IPS-NIHi11 (cell line): ENCODE results near the gene S100PBP.

ENCODE experiments used
- DNase-seq: peaks from one replicate; pipeline ENCODE4 v3.0.0; 2012; ENCODE audit warnings: mixed read lengths, low spot score

The S100PBP gene

DNA sequence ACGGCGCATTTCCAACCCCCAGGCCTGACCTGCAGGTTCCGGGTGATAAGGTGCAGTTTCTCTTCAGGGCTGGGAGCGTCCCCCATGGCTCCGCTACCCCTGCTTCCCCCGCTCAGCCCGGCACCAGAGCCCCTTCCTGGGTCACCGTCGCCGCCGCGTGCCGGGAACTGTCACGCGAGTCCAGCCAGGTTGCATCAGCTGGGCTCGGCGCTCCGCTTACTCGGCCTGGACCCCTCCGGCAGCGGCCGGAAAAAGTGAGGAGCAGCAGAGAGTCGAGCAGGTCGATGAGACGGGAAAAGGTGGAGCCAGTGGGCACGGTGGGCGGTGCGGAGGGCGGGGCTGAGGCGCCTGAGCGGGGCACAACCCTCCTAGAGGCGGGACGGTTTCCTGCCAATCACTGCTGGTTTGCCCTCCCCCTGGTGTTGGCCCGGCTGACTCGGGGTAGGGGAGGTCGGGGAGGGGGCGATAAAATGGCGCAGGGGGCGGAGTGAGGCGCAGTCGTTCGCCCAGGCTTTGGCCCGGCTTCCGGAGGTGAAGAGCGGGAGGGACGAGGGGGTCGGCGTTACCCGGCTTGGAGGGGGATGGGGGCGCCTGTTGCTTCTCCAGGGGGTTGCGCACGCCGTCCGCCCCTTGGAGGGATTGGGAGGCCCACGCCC lies at the start of gene S100PBP, which contains the start of gene YARS1:
TSS of gene S100PBP (plus strand) at position 495 of the 656 bp plus-strand sequence. CDS start 8,447 bp downstream, outside the sequence.
TSS of gene YARS1 (minus strand) at position 200 of the 656 bp plus-strand sequence. CDS start at position 86, 114 bp downstream.
- DNase-seq: peak; percentile 99

DNA sequence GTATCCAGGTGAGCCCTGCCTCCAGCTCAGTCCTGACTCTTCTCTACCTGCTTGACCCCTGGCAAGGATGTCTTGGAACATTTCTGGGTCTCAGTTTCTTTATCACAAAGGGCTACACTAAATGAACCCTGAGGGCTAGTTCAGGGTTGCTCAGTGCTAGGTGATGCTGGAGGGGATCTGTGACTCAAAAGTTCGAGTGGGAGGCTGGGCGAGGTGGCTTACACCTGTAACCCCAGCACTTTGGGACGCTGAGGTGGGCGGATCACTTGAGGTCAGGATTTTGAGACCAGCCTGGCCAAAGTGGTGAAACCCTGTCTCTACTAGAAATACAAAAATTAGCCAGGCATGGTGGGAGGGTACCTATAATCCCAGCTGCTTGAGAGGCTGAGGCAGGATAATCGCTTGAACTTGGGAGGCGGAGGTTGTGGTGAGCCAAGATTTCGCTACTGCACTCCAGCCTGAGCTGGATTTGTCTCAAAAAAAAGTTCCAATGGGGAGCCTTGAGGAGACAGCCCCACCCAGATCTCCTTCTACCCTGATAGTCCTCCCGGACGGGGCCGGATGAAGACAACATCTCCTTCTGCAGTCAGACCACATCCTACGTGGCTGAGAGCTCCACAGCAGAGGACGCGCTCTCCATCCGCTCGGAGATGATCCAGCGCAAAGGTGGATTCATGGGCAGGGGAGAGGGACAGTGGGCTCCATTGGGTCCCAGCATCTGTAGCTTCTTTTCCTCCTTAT lies 49.2 kb upstream of the S100PBP start:
- DNase-seq: no peak

DNA sequence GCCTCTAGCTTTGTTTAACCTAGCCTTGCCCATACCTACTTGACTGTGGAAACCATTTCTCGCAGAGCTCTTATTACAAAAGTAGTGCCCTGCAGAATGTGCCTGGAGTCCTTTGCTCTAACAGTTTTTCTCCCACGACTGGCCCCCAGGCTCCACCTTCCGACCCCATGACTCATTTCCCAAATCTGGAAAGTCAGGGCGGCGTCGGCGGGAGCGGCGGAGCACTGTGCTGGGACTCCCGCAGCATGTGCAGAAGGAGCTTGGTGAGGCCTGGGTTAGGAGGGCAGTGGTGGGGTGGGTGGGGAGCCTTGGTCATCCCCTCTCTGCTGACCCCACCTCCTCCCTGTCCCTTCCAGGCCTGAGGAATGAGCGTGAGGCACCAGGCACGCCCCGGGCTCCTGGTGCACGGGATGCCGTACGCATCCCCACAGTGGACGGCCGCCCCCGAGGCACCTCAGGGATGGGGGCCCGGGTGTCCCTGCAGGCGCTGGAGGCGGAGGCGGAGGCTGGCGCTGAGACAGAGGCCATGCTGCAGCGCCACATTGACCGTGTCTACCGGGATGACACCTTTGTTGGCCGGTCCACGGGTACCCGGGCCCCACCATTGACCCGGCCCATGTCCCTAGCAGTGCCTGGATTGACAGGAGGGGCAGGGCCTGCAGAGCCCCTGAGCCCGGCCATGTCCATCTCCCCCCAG lies 47.8 kb upstream of the S100PBP start:
- no peak for DNase-seq

DNA sequence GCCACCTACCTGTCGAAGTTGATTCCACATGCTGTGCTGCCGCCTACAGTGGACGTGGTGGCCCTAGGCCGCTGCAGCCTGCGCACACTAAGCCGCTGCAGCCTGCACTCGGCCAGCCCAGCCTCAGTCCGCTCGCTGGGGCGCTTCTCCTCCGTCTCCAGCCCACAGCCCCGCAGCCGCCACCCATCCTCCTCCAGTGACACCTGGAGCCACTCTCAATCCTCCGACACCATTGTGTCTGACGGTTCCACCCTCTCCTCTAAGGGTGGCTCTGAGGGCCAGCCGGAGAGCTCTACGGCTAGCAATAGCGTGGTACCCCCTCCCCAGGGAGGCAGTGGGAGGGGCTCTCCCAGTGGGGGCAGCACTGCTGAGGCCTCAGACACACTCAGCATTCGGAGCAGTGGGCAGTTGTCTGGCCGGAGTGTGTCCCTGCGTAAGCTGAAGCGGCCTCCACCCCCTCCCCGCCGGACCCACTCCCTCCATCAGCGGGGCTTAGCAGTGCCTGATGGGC lies 47.2 kb upstream of the S100PBP start:
- DNase-seq: no peak

DNA sequence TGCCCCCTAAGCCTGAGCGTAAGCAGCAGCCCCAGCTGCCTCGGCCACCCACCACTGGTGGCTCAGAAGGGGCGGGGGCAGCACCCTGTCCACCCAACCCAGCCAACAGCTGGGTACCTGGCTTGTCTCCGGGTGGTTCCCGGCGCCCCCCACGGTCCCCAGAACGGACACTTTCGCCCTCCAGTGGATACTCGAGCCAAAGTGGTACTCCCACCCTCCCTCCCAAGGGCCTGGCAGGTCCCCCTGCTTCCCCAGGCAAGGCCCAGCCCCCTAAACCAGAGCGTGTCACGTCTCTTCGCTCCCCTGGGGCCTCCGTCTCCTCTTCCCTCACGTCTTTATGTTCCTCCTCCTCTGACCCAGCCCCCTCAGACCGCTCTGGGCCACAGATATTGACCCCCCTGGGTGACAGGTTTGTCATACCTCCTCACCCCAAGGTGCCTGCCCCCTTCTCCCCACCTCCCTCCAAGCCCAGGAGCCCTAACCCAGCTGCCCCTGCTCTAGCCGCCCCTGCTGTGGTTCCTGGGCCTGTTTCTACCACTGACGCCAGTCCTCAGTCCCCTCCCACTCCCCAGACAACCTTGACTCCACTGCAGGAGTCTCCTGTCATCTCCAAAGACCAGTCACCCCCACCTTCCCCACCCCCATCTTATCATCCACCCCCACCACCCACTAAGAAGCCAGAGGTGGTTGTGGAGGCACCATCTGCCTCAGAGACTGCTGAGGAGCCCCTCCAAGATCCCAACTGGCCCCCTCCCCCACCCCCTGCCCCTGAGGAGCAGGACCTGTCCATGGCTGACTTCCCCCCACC lies 46.5 kb upstream of the S100PBP start:
- no peak for DNase-seq

DNA sequence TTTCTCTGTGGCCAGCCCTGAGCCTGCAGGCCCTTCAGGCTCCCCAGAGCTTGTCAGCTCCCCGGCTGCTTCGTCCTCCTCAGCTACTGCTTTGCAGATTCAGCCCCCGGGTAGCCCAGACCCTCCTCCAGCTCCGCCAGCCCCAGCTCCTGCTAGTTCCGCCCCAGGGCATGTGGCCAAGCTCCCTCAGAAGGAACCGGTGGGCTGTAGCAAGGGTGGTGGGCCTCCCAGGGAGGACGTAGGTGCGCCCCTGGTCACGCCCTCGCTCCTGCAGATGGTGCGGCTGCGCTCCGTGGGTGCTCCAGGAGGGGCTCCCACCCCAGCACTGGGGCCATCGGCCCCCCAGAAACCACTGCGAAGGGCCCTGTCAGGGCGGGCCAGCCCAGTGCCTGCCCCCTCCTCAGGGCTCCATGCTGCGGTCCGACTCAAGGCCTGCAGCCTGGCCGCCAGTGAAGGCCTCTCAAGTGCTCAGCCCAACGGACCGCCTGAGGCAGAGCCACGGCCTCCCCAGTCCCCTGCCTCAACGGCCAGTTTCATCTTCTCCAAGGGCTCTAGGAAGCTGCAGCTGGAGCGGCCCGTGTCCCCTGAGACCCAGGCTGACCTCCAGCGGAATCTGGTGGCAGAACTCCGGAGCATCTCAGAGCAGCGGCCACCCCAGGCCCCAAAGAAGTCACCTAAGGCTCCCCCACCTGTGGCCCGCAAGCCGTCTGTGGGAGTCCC lies 45.7 kb upstream of the S100PBP start:
- DNase-seq: no peak

DNA sequence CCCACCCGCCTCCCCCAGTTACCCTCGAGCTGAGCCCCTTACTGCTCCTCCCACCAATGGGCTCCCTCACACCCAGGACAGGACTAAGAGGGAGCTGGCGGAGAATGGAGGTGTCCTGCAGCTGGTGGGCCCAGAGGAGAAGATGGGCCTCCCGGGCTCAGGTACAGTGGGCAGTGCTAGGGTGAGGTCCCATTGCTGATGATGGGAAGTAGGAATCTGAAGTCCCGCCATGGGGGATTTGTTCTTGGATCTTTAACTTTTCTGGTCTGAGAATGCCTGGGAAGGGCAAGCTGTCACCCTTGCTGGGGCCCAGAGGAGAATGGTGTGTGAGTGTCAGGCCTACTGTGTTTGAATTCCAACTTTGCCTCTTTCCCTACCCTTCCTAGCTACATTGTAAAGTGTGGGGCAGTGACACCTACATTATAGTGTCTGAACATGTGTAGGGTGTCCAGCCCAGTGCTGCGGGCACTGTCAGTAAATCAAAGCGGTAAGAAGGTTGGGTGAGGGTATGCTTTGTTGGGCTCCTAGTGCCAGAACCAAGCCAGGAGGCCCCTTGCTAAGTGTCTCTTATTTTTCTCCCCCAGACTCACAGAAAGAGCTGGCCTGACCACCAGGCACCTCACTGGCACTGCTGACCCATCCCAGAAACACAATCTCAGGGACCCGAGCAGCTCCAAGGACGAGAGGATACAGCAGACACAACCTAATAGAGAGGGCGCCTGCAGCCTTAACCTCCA lies 45.0 kb upstream of the S100PBP start:
- DNase-seq: no peak

DNA sequence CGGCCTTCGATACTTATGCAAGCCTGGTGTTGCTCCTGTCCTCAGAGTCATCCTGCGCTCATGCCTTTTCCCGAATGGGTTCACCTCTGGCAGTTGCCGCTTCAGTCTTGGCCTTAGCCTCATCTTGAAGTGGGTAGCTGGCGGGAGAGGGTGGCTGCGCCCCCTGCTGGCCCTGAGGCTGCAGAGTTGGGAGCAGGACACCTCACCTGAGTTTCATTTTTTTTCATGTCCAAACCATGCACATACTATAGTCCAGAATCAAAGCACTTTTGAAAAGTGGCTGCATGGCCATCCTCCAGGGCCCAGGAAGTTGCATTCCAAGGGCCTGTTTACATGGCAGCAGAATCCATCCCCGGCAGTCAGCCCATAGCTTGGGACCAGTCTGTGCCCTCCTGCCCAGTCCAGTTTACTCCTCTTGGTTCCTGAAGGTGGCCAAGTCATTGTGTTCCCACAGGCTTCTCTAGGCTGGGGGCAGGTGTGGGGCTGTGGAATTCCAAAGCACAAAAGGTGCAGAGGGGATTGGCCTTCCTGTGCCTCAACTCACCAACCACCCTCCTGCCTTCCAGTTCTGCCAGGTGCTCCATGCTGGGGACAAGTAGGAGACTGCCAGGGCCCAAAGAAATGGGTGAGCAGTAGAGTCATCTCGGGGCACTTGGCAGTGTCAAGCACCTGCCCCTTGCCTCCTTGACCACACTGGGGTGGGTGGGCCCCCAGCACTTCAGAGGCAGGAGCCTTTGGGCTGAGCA lies 44.3 kb upstream of the S100PBP start:
- DNase-seq: peak; percentile 84

DNA sequence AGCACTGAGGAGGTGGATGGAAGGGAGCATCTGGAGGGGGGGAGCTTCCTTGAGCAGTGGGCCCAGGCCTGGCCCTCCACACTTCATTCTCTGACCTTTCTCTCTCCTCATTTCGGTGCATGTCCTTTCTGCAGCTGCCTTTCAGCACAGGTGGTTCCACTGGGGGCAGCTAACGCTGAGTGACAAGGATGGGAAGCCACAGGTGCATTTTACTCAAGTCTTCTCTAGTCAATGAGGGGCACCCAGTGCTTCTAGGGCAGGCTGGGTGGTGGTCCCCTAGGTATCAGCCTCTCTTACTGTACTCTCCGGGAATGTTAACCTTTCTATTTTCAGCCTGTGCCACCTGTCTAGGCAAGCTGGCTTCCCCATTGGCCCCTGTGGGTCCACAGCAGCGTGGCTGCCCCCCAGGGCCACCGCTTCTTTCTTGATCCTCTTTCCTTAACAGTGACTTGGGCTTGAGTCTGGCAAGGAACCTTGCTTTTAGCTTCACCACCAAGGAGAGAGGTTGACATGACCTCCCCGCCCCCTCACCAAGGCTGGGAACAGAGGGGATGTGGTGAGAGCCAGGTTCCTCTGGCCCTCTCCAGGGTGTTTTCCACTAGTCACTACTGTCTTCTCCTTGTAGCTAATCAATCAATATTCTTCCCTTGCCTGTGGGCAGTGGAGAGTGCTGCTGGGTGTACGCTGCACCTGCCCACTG lies 43.5 kb upstream of the S100PBP start:
- no peak for DNase-seq

DNA sequence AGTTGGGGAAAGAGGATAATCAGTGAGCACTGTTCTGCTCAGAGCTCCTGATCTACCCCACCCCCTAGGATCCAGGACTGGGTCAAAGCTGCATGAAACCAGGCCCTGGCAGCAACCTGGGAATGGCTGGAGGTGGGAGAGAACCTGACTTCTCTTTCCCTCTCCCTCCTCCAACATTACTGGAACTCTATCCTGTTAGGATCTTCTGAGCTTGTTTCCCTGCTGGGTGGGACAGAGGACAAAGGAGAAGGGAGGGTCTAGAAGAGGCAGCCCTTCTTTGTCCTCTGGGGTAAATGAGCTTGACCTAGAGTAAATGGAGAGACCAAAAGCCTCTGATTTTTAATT lies 43.0 kb upstream of the S100PBP start:
- DNase-seq: no peak

DNA sequence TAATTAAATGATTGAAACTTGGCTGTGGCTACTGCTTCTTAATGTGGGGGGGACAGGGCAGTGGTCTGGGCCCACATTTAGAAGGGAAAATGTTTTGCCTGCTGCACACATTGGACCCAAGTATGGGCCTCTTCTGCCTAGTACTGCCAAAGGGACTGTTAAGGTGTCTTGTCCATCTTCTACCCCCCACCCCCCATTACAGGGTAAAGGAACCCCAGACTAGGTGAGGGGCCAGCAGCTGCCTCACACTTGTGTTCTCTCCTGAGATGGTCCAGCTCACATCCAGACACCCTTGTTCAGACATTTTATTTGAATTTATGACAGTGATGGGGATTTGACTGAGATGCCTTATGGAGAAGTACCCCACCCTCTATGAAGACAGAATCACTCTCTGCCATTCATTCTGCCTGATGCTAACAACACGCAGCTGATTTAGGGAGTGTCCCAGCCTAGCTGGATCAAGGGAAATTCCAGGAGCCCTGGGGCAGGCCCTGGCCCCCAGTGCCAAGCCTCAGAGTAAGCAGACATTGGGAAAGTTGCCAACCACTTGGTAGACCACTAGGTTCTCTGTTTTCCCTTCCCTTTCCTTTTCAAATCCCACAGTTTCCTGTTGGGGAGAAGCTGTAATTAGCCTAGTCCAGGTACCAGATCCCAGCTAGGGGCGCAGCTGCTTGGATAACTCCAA lies 42.4 kb upstream of the S100PBP start:
- DNase-seq: no peak

DNA sequence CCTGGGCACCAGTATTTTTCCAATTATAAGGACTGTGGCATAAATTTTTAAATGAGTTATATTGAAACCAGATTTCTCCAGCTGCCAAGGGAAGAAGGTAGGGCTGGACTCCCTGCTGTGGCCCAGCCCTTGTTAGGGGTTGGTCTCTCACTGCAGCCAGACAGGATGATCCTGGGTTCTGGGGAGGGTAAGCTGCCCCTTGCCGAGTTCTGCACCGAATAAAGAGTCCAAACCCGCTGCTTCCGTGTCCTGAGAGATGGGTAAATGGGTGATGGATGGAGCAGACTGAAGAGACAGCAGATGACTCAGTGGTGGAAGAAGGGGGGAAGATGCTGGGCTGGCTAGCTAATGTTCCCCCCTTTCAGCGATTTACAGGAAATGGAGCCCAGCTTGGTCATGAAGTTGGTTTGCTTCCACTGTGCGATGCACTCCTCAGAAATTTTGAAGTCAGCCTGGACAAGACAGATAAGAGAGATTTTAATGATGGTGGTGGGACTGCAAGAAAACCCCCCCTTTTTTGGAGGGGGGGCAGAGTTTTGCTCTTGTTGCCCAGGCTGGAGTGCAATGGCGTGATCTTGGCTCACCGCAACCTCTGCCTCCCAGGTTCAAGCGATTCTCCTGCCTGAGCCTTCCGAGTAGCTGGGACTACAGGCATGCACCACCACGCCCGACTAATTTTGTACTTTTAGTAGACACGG lies 41.7 kb upstream of the S100PBP start:
- no peak for DNase-seq

DNA sequence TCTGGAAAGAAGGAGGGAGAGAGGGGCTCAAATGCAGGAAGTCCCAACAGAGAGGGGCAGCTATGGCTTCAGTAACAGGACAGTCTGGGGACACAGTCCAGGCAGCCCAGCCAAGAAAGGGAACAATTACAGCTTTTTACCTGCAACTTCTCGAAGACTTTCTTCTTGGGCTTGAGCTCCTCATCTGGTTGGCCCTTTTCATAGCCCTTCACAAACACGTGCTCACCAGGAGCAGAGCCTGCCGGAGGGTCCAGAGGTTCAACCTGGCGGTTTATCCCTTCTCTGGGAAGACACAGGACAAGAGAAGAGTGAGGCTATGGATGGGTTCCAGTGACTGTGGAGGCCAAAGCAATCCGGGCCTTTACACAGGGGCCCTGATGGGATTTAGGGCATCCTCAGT lies 38.2 kb upstream of the S100PBP start:
- DNase-seq: no peak

DNA sequence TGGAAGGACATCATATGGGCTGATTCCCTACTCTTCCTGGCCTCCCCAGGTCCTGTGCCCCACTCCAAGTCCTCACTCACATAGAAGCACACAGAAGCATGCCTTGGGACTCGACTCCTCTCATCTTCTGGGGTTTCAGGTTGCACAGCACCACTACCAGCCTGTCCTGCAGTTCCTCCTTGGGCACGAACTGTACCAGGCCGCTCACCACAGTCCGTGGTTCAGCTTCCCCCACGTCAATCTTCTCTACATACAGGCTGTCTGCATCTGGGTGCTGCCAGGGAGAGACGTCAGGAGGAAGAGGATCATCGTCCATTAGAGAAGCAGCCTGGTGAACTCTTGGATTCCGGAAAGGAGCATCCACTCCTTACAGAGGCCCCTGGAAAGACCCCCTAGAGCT lies 37.4 kb upstream of the S100PBP start:
- no peak for DNase-seq

DNA sequence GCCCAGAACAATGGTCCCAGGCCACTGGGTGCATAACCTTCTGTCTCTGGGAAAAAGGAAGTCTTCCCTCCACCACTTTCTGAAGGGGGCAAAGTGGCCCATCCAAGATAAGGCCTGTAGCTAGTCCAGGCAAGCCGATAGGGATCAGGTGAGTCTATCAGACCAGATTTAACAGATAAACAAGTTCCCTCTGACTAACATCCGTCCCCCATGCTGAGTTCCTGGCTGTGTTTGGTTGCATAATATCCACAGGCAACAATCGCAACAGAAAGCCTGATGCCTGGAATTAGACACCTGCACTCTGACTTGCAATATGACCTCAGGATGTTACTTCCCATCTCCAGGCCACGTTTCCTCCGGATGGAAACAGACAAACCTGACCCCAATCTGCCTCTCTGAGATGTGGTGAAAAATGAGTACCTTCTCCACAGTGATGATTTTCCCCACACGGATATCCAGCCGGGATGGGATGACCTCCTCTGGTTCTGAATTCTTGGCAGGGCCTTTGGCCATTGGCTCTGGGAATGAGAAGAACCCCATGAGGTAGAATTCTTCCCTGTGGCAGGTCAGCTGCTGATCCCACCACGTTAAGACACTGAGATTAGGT lies 36.7 kb upstream of the S100PBP start:
- no peak for DNase-seq

DNA sequence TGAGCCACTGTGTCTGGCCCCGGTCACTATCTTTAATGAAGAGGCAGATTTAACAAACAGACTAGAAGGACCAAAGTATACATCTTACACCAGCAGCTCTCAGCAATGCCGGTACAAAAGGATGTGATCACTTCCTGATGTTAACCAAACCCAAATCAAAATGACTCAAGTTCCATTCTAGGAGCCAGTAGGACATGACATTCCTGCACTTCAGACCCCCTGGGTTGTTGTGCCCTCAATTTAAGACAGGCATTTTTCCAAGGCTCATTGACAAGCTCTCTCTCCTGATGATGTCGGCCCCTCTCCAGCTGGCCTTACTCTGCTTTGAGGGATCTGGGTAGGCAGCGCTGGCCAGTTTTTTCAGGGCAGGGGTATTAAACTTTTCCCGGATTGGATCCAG lies 35.4 kb upstream of the S100PBP start:
- no peak for DNase-seq

DNA sequence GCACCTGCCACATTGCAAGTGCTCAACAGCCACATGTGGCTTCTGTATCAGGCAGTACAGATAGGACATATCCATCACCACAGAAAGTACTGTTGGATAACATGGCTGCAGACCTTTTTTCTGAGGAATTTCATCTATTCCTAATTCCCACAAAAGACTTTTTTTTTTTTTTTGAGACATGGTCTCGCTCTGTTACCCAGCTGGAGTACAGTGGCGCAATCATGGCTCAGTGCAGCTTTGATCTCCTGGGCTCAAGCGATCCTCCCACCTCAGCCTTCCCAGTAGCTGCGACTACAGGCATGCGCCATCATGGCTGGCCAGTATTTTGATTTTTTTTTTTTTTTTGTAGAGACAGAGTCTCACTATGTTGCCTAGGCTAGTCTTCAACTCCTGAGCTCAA lies 33.6 kb upstream of the S100PBP start:
- no peak for DNase-seq

DNA sequence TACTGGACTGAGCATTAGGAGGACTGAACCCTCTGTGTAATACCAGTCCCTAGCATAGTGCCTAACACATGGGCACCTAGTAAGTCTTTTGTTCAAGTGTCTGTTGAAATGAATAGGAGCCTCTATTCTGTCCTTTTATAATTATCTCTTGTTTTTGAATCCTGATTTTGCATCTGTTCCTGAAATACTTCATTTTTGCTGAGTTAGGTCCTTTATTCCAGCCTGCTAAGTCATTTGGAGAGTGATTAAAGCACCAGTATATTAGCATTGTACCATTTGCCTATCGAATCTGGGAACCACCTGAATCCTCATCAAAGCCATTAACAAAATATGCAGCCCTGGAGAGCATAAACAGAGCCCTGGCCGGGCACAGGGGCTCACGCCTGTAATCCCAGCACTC lies 32.6 kb upstream of the S100PBP start:
- no peak for DNase-seq
